LNCAP (cell line): Measurements from ENCODE around the gene CDH13.

Experiments used
- CTCF ChIP-seq: fragments of 450-650 bp; IDR thresholded peaks from 2 replicates; pipeline ENCODE4 v1.5.1; 2017; ENCODE audit warnings: mild to moderate bottlenecking

CDH13 gene

DNA sequence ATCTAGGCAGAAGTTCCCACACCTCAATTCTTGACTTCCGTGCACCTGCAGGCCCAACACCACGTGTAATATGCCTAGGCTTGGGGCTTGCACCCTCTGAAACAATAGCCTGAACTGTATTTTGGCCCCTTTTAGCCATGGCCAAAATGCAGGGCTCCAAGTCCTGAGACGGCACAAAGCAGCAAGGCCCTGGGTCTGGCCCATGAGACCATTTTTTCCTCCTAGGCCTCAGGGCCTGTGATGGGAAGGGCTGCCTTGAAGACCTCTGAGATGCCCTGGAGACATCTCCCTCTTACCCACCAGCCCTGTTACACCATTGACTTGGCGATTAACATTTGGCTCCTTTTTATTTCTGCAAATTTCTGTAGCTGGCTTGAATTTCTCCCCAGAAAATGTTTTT, 238.6 kb downstream of the CDH13 start:
- TF ChIP-seq CTCF = no peak

GRCh38 chr16:82867485-82867884, 240.7 kb downstream of the CDH13 start:
- no peak for TF ChIP-seq CTCF

- TF ChIP-seq CTCF = no peak
Measured at GRCh38 chr16:82874271-82874670, 247.5 kb downstream of the CDH13 start.

DNA sequence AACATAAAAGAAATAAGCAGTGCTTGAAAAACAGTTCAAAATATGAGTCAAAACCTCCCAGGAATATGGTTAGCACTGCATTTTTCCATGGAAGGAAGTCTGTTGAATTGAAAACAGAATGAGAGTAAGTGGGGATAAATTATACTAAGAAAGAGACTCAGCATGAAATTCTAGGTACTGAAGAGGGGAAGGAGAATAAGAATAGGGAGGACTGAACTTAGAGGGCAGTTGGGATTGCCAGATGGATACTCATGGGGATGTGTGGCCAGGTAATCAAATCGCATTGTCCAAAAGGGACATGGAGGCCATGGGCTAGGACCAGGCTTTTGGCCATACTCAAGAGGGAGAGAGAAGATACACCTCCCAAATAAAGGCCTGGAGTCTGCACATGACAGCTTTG, 247.9 kb downstream of the CDH13 start:
- no peak for TF ChIP-seq CTCF

GRCh38 chr16:82876951-82877350, 250.2 kb downstream of the CDH13 start:
- TF ChIP-seq CTCF = no peak

GRCh38 chr16:82878466-82878865, 251.7 kb downstream of the CDH13 start:
- no peak for TF ChIP-seq CTCF

- no peak for TF ChIP-seq CTCF
Measured at GRCh38 chr16:82880346-82880745, 253.6 kb downstream of the CDH13 start.

DNA sequence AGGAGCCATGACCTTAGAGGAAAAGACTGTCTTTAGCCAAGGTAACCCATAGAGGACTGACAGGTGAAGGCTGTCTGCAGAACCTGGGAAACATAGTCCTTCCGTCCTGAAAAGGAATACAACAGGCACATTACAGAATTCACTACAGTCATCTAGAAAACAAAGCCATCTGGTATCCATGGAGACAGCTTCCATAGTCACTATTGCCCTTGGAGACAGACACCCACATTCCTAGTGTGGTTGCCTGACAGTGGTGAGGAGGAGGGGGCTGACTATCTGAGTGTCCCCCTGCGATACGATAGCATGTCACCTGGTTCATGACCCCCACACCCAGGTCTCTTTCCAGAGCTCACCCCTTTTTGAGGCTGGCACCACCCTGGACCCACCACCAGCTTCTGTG, 254.7 kb downstream of the CDH13 start:
- TF ChIP-seq CTCF = no peak
